GM19467 (cell line): ENCODE measurements around the gene TMEM254.
"Not testable (repeated sequence)": the region's sequence is repeated elsewhere in the genome, so short reads cannot be mapped to it uniquely, and the experiment has no call there.

Experiments used
- ATAC-seq: cut with Tn5 transposase; IDR thresholded peaks from one replicate; pipeline ENCODE4 v1.9.1; 2021; ENCODE audit warnings: mild to moderate bottlenecking, moderate library complexity; ENCODE audit not compliant: unreplicated experiment

Gene TMEM254

GRCh38 chr10:80075781-80076180 lies 2.7 kb upstream of the TMEM254 start:
- no peak for ATAC-seq

- ATAC-seq, result no peak
Observed at GRCh38 chr10:80077869-80078447, 507 bp upstream of the TMEM254 start.

- ATAC-seq, result no peak
Observed at GRCh38 chr10:80079312-80079719, 851 bp downstream of the TMEM254 start.

- ATAC-seq, result no peak
Observed at GRCh38 chr10:80081026-80081425, 2.6 kb downstream of the TMEM254 start.

GRCh38 chr10:80081801-80082750 lies 3.6 kb downstream of the TMEM254 start:
- ATAC-seq, result no peak

GRCh38 chr10:80090121-80090520 lies 11.7 kb downstream of the TMEM254 start:
- ATAC-seq, result no peak

- no peak for ATAC-seq
Observed at GRCh38 chr10:80094231-80094630, 15.8 kb downstream of the TMEM254 start.

- ATAC-seq, result not testable (repeated sequence)
Observed at GRCh38 chr10:80098272-80098671, 19.8 kb downstream of the TMEM254 start.

GRCh38 chr10:80099295-80099694 lies 20.8 kb downstream of the TMEM254 start:
- not testable (repeated sequence) for ATAC-seq

GRCh38 chr10:80100116-80100515 lies 21.7 kb downstream of the TMEM254 start:
- no peak for ATAC-seq

GRCh38 chr10:80100861-80101695 lies 22.6 kb downstream of the TMEM254 start:
- ATAC-seq, result no peak

- ATAC-seq, result peak; percentile 90
Observed at GRCh38 chr10:80104066-80104926, 25.8 kb downstream of the TMEM254 start.

GRCh38 chr10:80108576-80109239 lies 30.2 kb downstream of the TMEM254 start:
- no peak for ATAC-seq

- ATAC-seq, result no peak
Observed at GRCh38 chr10:80110986-80111385, 32.5 kb downstream of the TMEM254 start.

GRCh38 chr10:80118669-80119068 lies 40.2 kb downstream of the TMEM254 start:
- no peak for ATAC-seq

GRCh38 chr10:80122110-80122710 lies 43.7 kb downstream of the TMEM254 start:
- no peak for ATAC-seq

- no peak for ATAC-seq
Observed at GRCh38 chr10:80122746-80123145, 44.3 kb downstream of the TMEM254 start.

GRCh38 chr10:80126876-80127275 lies 48.4 kb downstream of the TMEM254 start:
- ATAC-seq, result no peak

- no peak for ATAC-seq
Observed at GRCh38 chr10:80131499-80131901, 53.0 kb downstream of the TMEM254 start.
